Measurements from ENCODE around the gene PRR16. TPM values are rescaled to one million over a fixed set of nuclear protein-coding genes. Genes with fewer than 3 reads are reported as not detected.

The PRR16 gene
- total and polyA plus RNA-seq, 2 of the 13 experiments (the other 11 are each of a cell fraction or from before 2014, with no cell fraction given), result not detected

DNA sequence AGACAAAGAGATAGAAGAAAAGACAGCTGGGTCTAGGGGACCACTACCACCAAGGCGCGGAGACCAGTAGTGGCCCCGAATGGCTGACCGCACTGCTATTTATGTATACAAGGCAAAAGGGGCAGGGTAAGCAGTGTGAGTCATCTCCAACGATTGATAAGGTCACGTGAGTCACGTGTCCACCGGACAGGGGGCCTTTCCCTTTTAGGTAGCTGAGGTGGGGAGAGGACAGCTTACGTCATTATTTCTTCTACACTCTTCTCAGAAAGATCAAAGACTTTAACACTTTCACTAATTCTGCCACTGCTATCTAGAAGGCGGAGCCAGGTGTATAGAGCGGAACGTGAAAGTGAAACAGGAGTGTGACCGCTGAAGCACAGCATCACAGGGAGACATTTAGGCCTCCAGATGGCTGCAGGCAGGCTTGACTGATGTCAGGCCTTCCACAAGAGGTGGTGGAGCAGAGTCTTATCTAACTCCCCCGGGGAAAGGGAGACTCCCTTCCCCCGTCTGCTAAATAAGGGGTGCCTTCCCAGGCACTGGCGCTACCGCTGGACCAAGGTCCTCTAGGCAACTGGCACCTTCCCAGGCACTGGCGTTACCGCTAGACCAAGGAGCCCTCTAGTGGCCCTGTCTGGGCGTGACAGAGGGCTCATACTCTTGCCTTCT, 6.1 kb upstream of the PRR16 start (continued):
- TF ChIP-seq, protein P1, sequence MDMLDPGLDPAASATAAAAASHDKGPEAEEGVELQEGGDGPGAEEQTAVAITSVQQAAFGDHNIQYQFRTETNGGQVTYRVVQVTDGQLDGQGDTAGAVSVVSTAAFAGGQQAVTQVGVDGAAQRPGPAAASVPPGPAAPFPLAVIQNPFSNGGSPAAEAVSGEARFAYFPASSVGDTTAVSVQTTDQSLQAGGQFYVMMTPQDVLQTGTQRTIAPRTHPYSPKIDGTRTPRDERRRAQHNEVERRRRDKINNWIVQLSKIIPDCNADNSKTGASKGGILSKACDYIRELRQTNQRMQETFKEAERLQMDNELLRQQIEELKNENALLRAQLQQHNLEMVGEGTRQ (IDR thresholded peaks at IDR 0.05; ENCODE audit: low read depth, low read length), result peak; percentile 90
- TF ChIP-seq, protein P1 (CRISPR knock-in tag; IDR thresholded peaks at IDR 0.05; ENCODE audit: borderline replicate concordance), result peak; percentile 74; the same call in 1 of the 2 replicates
- TF ChIP-seq, protein P2, sequence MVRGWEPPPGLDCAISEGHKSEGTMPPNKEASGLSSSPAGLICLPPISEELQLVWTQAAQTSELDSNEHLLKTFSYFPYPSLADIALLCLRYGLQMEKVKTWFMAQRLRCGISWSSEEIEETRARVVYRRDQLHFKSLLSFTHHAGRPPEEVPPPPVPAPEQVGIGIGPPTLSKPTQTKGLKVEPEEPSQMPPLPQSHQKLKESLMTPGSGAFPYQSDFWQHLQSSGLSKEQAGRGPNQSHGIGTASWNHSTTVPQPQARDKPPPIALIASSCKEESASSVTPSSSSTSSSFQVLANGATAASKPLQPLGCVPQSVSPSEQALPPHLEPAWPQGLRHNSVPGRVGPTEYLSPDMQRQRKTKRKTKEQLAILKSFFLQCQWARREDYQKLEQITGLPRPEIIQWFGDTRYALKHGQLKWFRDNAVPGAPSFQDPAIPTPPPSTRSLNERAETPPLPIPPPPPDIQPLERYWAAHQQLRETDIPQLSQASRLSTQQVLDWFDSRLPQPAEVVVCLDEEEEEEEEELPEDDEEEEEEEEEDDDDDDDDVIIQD (CRISPR knock-in tag; IDR thresholded peaks at IDR 0.05; ENCODE audit: low read depth), result 0 out of 2 replicates have a peak, but pooled peaks have one; percentile 19
- TF ChIP-seq, protein P3, sequence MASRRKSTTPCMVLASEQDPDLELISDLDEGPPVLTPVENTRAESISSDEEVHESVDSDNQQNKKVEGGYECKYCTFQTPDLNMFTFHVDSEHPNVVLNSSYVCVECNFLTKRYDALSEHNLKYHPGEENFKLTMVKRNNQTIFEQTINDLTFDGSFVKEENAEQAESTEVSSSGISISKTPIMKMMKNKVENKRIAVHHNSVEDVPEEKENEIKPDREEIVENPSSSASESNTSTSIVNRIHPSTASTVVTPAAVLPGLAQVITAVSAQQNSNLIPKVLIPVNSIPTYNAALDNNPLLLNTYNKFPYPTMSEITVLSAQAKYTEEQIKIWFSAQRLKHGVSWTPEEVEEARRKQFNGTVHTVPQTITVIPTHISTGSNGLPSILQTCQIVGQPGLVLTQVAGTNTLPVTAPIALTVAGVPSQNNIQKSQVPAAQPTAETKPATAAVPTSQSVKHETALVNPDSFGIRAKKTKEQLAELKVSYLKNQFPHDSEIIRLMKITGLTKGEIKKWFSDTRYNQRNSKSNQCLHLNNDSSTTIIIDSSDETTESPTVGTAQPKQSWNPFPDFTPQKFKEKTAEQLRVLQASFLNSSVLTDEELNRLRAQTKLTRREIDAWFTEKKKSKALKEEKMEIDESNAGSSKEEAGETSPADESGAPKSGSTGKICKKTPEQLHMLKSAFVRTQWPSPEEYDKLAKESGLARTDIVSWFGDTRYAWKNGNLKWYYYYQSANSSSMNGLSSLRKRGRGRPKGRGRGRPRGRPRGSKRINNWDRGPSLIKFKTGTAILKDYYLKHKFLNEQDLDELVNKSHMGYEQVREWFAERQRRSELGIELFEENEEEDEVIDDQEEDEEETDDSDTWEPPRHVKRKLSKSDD (CRISPR knock-in tag; IDR thresholded peaks at IDR 0.05; ENCODE audit: low read depth), result no peak
- TF ChIP-seq HNF4G (IDR thresholded peaks at IDR 0.05; ENCODE audit: borderline replicate concordance, low read depth, low read length), result no peak
- no peak for TF ChIP-seq HNF4G (CRISPR knock-in tag; IDR thresholded peaks at IDR 0.05; ENCODE audit: borderline replicate concordance, low read depth)
- TF ChIP-seq SOX13 (IDR thresholded peaks at IDR 0.05), result no peak
- peak in 1 of 2 experiments; percentile 18; a peak in 1 of 4 replicates for TF ChIP-seq SOX13 (CRISPR knock-in tag; conservative IDR thresholded peaks at IDR 0.05 in 1 of 2, IDR thresholded peaks at IDR 0.05 in 1 of 2)
- TF ChIP-seq SALL1 (CRISPR knock-in tag; IDR thresholded peaks at IDR 0.05), result peak; percentile 34; the same call in 1 of the 2 replicates
- peak; percentile 70 for TF ChIP-seq ERF (CRISPR knock-in tag; IDR thresholded peaks at IDR 0.05)
- TF ChIP-seq, protein P4, sequence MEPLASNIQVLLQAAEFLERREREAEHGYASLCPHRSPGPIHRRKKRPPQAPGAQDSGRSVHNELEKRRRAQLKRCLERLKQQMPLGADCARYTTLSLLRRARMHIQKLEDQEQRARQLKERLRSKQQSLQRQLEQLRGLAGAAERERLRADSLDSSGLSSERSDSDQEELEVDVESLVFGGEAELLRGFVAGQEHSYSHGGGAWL (CRISPR knock-in tag; IDR thresholded peaks at IDR 0.05), result 0 out of 2 replicates have a peak, but pooled peaks have one; percentile 34
- TF ChIP-seq ZNF768 (CRISPR knock-in tag; IDR thresholded peaks at IDR 0.05), result peak; percentile 75
- TF ChIP-seq, protein P5, sequence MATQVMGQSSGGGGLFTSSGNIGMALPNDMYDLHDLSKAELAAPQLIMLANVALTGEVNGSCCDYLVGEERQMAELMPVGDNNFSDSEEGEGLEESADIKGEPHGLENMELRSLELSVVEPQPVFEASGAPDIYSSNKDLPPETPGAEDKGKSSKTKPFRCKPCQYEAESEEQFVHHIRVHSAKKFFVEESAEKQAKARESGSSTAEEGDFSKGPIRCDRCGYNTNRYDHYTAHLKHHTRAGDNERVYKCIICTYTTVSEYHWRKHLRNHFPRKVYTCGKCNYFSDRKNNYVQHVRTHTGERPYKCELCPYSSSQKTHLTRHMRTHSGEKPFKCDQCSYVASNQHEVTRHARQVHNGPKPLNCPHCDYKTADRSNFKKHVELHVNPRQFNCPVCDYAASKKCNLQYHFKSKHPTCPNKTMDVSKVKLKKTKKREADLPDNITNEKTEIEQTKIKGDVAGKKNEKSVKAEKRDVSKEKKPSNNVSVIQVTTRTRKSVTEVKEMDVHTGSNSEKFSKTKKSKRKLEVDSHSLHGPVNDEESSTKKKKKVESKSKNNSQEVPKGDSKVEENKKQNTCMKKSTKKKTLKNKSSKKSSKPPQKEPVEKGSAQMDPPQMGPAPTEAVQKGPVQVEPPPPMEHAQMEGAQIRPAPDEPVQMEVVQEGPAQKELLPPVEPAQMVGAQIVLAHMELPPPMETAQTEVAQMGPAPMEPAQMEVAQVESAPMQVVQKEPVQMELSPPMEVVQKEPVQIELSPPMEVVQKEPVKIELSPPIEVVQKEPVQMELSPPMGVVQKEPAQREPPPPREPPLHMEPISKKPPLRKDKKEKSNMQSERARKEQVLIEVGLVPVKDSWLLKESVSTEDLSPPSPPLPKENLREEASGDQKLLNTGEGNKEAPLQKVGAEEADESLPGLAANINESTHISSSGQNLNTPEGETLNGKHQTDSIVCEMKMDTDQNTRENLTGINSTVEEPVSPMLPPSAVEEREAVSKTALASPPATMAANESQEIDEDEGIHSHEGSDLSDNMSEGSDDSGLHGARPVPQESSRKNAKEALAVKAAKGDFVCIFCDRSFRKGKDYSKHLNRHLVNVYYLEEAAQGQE (IDR thresholded peaks at IDR 0.05; ENCODE audit: borderline replicate concordance in 1 of 2, low read depth in 1 of 2, low read length in 2 of 2), result no peak
- peak; percentile 50; the same call in 1 of the 2 replicates for TF ChIP-seq ZNF644 (CRISPR knock-in tag; IDR thresholded peaks at IDR 0.05; ENCODE audit: low read depth)
- TF ChIP-seq ZNF773 (CRISPR knock-in tag; IDR thresholded peaks at IDR 0.05; ENCODE audit: borderline replicate concordance), result no peak
- peak; percentile 96 for TF ChIP-seq BHLHE40 (IDR thresholded peaks at IDR 0.05; ENCODE audit: low read length)
- peak; percentile 51; the same call in 1 of the 2 replicates for TF ChIP-seq ZMYM4 (CRISPR knock-in tag; IDR thresholded peaks at IDR 0.05)
- no peak for TF ChIP-seq ZSCAN29 (CRISPR knock-in tag; conservative IDR thresholded peaks at IDR 0.05)
- no peak for TF ChIP-seq ESRRA (CRISPR knock-in tag; IDR thresholded peaks at IDR 0.05; ENCODE audit: low read depth)
